Parathyroid adenoma (tissue), 2 donors: ENCODE data around the gene TMEM123.

Source experiments
- H2AFZ ChIP-seq: fragments of 300-600 bp; sonication (generic); one replicate; pipeline ENCODE4 v1.7.0; 2017; ENCODE audit warnings: antibody characterized with exemption, mild to moderate bottlenecking
- H3K27ac ChIP-seq: fragments of 300-600 bp; sonication (generic); one replicate; pipeline ENCODE4 v1.7.0; 2017
- H3K27me3 ChIP-seq: fragments of 300-600 bp; sonication (generic); one replicate; pipeline ENCODE4 v1.7.0; 2017; ENCODE audit warnings: low read length; ENCODE audit not compliant: control insufficient read depth, insufficient read depth
- H3K36me3 ChIP-seq: fragments of 300-600 bp; sonication (generic); one replicate; pipeline ENCODE4 v1.7.0; 2017; ENCODE audit warnings: low read length; ENCODE audit not compliant: control insufficient read depth, insufficient read depth
- H3K4me1 ChIP-seq: fragments of 300-600 bp; sonication (generic); one replicate; pipeline ENCODE4 v1.7.0; 2017; ENCODE audit warnings: control low read depth
- H3K4me2 ChIP-seq: fragments of 300-600 bp; sonication (generic); one replicate; pipeline ENCODE4 v1.7.0; 2017; ENCODE audit warnings: low read length
- H3K4me3 ChIP-seq: fragments of 300-600 bp; sonication (generic); one replicate; pipeline ENCODE4 v1.7.0; 2017; ENCODE audit warnings: low read depth, low read length
- H3K79me2 ChIP-seq: fragments of 300-600 bp; sonication (generic); one replicate; pipeline ENCODE4 v1.7.0; 2017; ENCODE audit warnings: control low read depth
- H3K9ac ChIP-seq: fragments of 300-600 bp; sonication (generic); one replicate; pipeline ENCODE4 v1.7.0; 2017; ENCODE audit warnings: mild to moderate bottlenecking
- H3K9me3 ChIP-seq: fragments of 300-600 bp; sonication (generic); one replicate; pipeline ENCODE4 v1.7.0; 2017; ENCODE audit warnings: low read length; ENCODE audit not compliant: control insufficient read depth
- TF ChIP-seq, protein P1 (sequence below): fragments of 300-600 bp; sonication (generic); IDR thresholded peaks from one replicate; pipeline ENCODE4 v1.7.0; 2017; ENCODE audit warnings: antibody characterized with exemption, mild to moderate bottlenecking
- donor health status: primary hyperparathyroidism.

The TMEM123 gene

DNA sequence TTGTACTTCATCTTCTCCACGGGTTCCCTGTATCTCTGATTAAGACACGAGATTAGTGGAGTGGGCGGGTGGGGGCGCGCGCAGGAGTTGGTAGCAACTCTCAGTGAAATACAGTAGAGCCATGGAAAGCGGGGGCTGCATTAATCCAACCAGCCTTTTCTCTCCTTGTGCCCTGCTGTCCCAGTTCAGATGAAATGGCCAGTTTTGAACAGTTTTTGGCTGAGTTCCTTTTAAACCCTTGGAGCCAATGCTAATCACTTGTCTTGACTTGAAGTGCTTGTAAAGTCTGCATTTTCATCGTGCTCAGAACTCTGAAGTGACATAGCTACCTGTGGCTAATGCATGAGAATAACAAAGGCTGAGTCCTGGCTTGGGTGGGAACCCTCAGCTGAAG, 734 bp upstream of the TMEM123 start:
- H2AFZ ChIP-seq: peak overlapping the region; percentile 83
- H3K4me2 ChIP-seq: peak overlapping the region; percentile 45
- no peak overlapping the region for H3K27ac ChIP-seq
- no peak overlapping the region for H3K9ac ChIP-seq
- H3K4me1 ChIP-seq: peaks cover 3% of the 10 kb centered on the region
- H3K36me3 ChIP-seq: no peaks in the 10 kb centered on the region
- peak overlapping the region; percentile 77 for H3K4me3 ChIP-seq
- no peaks in the 10 kb centered on the region for H3K9me3 ChIP-seq
- no peaks in the 10 kb centered on the region for H3K27me3 ChIP-seq
- H3K79me2 ChIP-seq: no peaks in the 10 kb centered on the region
- TF ChIP-seq, protein P1, sequence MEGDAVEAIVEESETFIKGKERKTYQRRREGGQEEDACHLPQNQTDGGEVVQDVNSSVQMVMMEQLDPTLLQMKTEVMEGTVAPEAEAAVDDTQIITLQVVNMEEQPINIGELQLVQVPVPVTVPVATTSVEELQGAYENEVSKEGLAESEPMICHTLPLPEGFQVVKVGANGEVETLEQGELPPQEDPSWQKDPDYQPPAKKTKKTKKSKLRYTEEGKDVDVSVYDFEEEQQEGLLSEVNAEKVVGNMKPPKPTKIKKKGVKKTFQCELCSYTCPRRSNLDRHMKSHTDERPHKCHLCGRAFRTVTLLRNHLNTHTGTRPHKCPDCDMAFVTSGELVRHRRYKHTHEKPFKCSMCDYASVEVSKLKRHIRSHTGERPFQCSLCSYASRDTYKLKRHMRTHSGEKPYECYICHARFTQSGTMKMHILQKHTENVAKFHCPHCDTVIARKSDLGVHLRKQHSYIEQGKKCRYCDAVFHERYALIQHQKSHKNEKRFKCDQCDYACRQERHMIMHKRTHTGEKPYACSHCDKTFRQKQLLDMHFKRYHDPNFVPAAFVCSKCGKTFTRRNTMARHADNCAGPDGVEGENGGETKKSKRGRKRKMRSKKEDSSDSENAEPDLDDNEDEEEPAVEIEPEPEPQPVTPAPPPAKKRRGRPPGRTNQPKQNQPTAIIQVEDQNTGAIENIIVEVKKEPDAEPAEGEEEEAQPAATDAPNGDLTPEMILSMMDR: no peak

DNA sequence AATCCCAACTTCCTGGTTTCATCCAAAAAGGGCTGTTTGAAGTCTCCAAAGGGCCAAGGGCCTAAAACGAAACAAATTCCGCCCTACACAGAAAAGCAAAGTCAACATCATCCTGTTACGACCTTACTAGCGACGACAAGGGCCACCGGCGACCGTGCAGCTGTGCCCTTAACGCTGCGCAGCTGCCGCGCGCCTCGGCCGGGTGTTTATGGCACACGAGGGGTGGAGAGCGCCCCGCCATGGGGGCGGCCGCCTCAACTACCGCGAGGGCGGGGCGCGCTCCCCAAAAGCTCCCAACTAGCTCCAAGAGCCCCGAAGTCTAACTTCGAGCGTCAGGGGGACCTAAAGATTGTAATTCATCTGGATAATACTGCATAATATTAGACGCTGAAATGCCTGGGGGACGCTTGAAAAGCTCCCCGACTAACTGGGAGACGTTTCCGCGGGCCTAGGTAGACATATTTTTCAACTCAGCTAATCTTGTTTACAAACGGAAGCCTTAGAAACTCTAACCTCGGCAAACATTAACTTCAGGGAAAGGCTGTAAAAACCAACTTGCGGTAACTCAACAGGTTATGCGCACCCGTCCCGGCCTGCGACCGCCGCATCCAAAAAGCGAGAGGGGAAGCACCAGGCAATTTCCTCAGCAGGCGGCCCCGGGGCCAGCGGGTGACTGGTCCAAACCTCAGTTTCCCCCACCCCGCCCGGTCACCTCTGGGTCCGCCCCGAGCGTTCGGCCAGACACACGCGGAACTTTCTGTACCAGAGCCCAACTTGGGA, 694 bp downstream of the TMEM123 start:
- H3K27me3 ChIP-seq: no peaks in the 10 kb centered on the region
- TF ChIP-seq, protein P1: no peak
- peak overlapping the region; percentile 57 for H3K27ac ChIP-seq
- H3K36me3 ChIP-seq: no peaks in the 10 kb centered on the region
- peak overlapping the region; percentile 77 for H3K4me3 ChIP-seq
- no peaks in the 10 kb centered on the region for H3K79me2 ChIP-seq
- H3K4me2 ChIP-seq: peak overlapping the region; percentile 74
- peaks cover 3% of the 10 kb centered on the region for H3K4me1 ChIP-seq
- peak overlapping the region; percentile 80 for H2AFZ ChIP-seq
- no peaks in the 10 kb centered on the region for H3K9me3 ChIP-seq
- H3K9ac ChIP-seq: no peak overlapping the region

DNA sequence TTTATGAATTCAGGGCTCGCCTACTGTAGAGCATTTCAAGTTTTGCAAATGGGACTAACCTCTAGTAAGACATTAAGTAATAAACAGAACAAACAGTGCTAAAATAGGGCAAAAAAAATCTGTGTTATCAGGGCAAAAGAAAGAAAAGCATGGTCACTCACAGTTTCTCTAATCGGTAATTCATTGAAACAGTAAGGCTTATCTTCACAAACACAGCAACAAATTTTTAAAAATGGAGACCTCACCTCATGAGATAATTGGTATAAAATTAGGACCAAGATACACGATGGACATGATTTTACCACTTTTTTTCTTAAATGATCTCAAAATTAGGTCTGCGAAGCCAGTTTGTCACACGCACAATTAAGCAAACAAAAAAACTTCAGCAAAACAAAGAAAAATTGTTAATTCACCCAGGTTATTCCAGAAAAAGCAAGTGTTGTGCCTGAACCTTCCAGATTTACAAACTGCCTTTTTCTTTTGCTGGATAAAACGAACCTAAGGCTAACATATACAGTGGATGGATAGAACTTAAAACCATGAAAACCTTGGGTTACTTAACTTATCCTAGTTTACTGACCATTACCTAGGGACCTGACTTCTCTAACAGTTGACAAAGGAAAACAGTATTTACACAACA, 1.4 kb downstream of the TMEM123 start:
- peak overlapping the region; percentile 74 for H3K4me2 ChIP-seq
- TF ChIP-seq, protein P1: no peak
- H3K9me3 ChIP-seq: no peaks in the 10 kb centered on the region
- peaks cover 3% of the 10 kb centered on the region for H3K4me1 ChIP-seq
- H3K4me3 ChIP-seq: peak overlapping the region; percentile 77
- no peak overlapping the region for H3K9ac ChIP-seq
- no peaks in the 10 kb centered on the region for H3K36me3 ChIP-seq
- no peaks in the 10 kb centered on the region for H3K27me3 ChIP-seq
- no peaks in the 10 kb centered on the region for H3K79me2 ChIP-seq
- H2AFZ ChIP-seq: peak overlapping the region; percentile 80
- H3K27ac ChIP-seq: peak overlapping the region; percentile 57

DNA sequence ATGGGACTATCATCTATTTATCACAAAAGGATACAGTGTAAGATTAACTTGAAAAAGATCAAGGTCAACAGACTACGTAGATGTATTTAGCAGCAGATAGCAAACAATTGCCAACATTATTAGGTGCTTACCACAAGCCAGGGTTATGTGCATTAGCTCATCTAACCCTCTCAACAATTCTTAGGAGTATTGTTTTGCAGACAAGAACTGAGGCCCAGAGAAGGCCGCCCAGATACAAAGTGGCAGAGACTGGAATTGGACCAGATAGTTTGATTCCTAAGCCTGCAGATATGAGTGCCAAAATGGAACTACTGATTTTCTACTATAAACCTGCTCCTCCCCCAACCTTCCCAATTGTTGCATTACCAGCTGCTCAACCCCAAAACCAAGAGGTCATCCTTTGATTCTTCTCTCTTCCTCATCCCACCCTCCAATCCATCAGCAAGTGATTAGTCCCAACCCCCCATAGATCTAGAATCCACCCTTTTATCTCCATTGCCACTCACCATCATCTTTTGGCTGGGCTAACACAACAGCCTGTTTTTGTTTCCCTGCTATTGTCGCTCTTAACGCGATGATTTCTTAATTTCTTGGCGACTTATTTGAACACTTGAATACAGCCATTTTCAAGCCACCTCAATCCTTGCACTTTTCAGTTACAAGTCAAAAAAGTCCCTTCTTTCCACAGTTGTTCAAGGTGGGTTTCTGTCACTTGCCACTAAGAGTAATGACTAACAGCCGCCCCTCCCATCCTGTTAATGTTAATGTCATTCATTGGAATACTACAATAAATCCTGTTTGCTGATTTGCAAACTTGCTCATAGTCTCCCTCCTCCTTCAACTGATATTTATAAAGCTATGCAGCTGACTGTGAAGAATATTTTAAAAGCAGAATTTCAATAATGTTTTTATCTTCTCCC, 2.7 kb downstream of the TMEM123 start:
- Histone ChIP-seq H3K36me3 (no peaks in the 10 kb centered on the region), H3K27me3 (no peaks in the 10 kb centered on the region), H3K4me3 (no peak overlapping the region), H3K9ac (no peak overlapping the region), H3K27ac (no peak overlapping the region), H3K4me1 (peaks cover 3% of the 10 kb centered on the region), H3K9me3 (no peaks in the 10 kb centered on the region), H2AFZ (no peak overlapping the region), H3K79me2 (no peaks in the 10 kb centered on the region), H3K4me2 (no peak overlapping the region)
- TF ChIP-seq, protein P1: no peak
